HG02852 (cell line): ENCODE measurements around the gene KRTAP9-6.
"Not testable (repeated sequence)": the region's sequence is repeated elsewhere in the genome, so short reads cannot be mapped to it uniquely, and the experiment has no call there.

Experiments
- ATAC-seq: cut with Tn5 transposase; IDR thresholded peaks from one replicate; pipeline ENCODE4 v1.9.1; 2021; ENCODE audit warnings: mild to moderate bottlenecking, moderate library complexity; ENCODE audit not compliant: unreplicated experiment

The KRTAP9-6 gene

DNA sequence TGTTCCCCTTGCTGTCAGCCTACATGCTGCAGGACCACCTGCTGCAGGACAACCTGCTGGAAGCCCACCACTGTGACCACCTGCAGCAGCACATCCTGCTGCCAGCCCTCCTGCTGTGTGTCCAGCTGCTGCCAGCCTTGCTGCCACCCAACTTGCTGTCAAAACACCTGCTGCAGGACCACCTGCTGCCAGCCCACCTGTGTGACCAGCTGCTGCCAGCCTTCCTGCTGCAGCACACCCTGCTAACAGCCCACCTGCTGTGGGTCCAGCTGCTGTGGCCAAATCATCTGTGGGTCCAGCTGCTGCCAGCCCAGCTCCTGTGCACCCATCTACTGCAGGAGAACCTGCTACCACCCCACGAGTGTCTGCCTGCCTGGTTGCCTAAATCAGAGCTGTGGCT, 6.1 kb downstream of the KRTAP9-6 start:
- ATAC-seq, result not testable (repeated sequence)

DNA sequence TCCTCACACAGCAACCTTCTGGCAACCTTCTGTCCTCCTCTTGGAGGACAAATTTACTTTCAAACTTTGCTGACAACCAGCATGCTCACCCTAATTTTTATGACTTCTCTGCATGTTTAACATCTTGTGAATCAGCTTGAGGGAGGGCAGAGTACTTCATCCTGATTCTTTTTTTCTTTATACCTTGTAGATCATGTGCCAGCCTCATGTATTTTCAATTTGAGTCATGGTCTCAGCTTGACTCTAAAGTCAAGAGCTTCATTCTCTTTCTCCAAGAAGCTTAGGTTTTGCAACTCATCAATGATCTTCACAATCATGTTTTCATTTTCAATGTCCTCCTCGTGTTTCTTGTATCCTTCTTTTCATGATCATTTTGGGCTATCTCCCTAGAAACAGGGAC, 6.7 kb downstream of the KRTAP9-6 start:
- ATAC-seq, result no peak

DNA sequence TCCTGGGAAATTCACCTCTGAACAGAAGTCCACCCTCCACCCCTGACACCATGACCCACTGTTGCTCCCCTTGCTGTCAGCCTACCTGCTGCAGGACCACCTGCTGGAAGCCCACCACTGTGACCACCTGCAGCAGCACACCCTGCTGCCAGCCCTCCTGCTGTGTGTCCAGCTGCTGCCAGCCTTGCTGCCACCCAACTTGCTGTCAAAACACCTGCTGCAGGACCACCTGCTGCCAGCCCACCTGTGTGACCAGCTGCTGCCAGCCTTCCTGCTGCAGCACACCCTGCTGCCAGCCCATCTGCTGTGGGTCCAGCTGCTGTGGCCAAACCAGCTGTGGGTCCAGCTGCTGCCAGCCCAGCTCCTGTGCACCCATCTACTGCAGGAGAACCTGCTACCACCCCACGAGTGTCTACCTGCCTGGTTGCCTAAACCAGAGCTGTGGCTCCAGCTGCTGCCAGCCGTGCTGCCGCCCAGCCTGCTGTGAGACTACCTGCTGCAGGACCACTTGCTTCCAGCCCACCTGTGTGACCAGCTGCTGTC, 10.5 kb downstream of the KRTAP9-6 start, which contains the start of gene KRTAP9-7:
Gene KRTAP9-7, plus strand, starts transcription at position 51 of the 543 bp plus-strand sequence. Its CDS starts 0 bp downstream, at position 51.
- not testable (repeated sequence) for ATAC-seq

- ATAC-seq, result no peak
Observed at GRCh38 chr17:41278176-41278955, 13.2 kb downstream of the KRTAP9-6 start.

- no peak for ATAC-seq
Observed at GRCh38 chr17:41284043-41284442, 18.9 kb downstream of the KRTAP9-6 start.

- no peak for ATAC-seq
Observed at GRCh38 chr17:41284546-41284945, 19.4 kb downstream of the KRTAP9-6 start.

DNA sequence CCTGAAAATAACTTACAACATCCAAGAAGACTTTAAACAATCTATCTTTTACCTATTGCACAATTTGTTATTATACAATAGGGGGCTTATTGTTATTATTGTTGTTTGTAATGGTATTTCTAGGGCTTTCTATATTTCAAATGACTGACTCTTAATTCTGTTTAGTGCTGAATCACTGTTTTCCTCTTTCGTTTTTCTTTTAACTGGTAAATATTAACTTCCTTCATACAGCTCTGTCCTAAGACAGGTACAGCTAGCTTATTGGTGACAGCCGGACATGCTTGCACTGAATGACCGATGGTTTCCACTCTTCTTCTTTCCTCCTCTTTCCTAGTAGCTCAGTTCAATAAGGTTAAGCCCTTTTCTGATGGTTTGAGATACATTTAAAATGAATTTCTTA, 21.9 kb downstream of the KRTAP9-6 start:
- no peak for ATAC-seq

DNA sequence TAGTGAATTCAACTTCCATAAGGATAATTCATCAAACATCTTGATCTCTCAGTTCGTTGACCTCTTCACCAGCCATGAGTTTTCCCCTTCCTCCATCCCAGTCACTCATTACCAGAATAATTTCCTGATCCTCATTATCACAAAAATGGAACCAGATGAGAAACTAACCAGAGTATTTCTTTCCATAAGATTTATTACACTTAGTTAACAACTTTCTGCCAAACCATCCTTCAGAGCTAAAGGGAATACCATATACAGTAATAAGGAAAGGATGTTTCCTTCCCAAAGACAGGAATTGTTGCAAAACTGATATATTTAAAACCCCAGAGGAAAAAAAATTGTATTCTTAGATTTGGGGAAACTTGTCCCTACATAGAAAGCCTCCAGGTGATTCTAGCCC, 28.8 kb downstream of the KRTAP9-6 start:
- no peak for ATAC-seq

DNA sequence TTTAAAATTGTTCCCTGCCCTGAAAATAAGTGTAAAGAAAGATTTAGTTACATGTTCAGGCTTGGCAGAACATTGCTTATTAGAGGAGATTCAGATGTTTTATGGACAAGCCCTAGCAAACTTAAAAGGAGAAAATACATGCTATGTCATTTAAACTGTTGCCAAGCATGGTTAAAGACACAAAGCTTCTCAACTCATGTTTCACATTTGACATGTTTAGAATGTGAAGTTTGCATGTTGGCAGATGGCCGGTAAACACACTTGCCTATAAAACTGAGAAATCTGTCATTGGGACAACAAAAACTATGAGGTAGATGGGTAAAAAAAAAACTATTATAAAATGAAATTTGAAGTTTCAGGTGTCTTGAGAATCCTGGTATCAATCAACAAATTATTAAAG, 31.7 kb downstream of the KRTAP9-6 start:
- no peak for ATAC-seq

DNA sequence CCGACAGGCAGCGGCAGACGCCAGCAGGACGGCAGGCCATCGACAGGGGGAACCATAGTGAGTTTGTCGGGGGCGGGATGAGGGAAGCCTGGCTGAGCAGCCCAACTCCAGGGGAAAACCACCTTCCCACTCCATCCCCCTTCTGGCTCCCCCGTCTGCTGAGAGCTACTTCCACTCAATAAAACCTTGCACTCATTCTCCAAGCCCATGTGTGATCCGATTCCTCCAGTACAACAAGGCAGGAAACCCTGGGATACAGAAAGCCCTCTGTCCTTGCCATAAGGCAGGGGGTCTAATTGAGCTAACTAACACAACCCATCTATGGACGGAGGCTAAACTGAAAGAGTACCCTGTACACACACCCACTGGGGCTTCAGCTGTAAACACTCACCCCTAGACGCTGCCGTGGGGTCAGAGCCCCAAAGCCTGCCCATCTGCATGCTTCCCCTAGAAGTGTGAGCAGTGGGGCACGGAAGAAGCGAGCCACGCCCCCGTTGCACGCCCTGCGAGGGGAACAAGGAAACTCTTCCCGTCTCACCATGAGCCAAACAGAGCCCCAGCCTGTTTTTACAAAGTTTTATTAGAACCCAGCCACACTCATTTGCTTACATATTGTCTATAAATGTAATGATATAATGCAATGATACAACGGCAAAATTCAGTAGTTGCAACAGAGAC, 33.4 kb downstream of the KRTAP9-6 start:
- ATAC-seq, result no peak

- ATAC-seq, result no peak
Observed at GRCh38 chr17:41301204-41301790, 36.1 kb downstream of the KRTAP9-6 start.

GRCh38 chr17:41301916-41302901, 37.0 kb downstream of the KRTAP9-6 start, which contains the start of gene KRTAP29-1:
Gene KRTAP29-1 (minus strand): TSS chr17:41302851. CDS start chr17:41302851, 0 bp downstream.
- ATAC-seq, result no peak

DNA sequence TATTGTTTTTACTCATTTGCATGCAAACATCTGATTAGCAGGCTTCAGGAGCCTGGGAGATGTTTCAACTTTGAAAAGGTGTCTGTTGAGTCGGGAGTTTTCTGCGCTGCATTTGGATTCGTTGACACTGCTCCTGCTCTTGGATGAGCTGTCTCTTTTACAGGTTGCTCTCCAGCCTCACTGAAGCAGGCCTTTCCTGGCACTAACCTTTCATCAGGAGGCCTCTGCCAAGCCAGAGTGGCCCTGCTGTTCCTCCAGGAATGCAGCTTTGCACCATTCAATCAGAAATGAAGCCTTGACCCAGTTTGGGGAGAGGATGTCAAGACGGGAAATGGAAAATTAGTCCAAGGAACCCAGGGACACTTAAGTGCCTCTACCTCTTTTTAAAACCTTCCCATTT, 37.8 kb downstream of the KRTAP9-6 start:
- ATAC-seq, result no peak

DNA sequence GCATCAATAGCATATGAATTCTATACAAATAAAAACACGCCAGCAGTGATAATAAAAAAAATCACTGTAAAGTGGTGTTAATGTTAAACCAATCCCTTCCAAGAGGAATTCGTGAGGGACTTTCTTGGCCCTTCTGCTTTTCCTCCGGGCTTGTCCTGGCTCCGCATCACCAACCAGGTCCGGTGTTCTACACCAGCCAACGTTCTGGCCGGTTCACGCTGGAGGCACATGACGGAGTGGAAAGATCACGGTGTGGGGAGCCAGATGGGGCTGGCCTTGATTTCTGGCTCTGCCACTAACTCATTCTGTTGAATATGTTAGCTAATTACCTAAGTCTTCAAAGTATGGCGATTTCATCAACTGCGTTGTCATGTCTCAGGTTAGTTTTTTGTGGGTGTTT, 38.9 kb downstream of the KRTAP9-6 start:
- ATAC-seq, result no peak

DNA sequence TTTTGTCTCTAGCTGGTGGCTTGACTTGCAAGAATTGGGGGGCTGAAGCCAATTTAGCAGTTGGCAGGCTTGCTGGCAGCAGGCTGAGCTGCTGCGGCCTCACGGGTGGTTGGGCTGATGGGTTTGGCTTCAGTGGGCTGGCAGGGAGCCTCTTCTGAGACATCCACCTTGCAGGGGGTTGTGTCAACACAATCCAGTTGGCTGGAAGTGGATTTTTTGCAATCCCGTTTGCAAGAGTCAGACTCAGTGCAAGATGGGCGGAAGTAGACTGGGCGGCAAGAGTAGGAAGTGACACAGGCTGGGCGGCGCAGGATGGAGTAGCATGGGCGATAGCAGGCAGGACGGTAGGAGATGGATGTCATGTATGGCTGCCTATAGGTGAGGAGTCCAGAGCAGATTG, 42.5 kb downstream of the KRTAP9-6 start:
- no peak for ATAC-seq

DNA sequence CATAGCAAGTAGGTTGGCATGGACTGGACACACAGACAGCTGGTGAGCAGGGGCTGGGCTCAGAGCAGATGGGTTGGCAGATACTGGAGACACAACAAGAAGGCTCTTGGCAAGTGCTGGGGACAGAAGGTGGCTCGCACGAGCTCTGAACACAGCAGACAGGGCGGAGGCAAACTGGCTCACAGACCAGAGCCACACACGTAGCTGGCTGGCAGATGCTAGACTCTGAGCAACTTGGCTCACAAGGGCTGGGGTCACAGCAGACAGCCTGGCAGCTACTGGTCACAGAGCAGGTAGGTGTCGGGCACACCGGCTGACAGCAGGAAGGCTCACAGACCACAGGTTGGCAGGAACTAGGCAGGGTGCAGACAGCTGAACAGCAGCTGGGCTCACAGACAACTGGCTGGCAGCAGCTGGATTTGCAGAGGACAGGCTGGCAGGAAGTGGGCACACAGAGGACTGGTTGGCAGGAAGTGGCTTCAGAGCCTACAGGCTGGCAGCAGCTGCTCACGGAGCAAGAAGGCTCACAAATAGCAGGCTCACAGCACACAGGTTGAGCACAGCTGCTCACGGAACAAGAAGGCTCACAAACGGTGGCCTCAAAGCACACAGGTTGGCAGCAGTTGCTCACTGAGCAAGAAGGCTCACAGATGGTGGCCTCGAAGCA, 43.2 kb downstream of the KRTAP9-6 start:
- ATAC-seq, result no peak

DNA sequence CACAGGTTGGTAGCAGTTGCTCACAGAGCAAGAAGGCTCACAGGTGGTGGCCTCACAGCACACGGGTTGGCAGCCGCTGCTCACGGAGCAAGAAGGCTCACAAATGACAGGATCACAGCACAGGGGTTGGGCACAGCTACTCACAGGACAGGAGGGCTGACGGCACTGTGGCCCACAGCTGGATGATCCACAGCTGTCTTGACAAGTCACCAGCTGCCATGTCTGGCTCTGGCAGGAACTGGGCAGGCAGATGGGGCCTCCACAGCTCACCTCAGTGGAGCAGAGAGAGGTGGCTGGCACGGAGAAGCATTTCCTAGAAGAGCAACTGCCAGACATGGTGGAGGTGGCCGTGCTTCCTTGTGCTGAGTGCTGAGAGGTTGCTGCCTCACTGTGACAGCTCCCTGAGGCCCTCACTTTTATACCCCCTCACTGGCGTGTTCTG, 43.8 kb downstream of the KRTAP9-6 start, which contains the start of gene KRTAP16-1:
Gene KRTAP16-1, minus strand, starts transcription at position 392 of the 442 bp plus-strand sequence. Its CDS starts 56 bp downstream, at position 336.
- no peak for ATAC-seq

GRCh38 chr17:41311111-41311510, 45.9 kb downstream of the KRTAP9-6 start:
- no peak for ATAC-seq

- no peak for ATAC-seq
Observed at GRCh38 chr17:41315204-41315794, 50.1 kb downstream of the KRTAP9-6 start, which contains the start of gene KRTAP17-1. Gene KRTAP17-1 (minus strand): TSS chr17:41315710. CDS start chr17:41315650, 60 bp downstream.
